Stimulated activated CD8-positive, alpha-beta memory T cell treated with anti-CD3 and anti-CD28 coated beads, Interleukin-12 subunit alpha, Interleukin-12 subunit beta, amount 100 ng/mL, for 24 hours (primary cell): ENCODE results near the gene ACBD3.

Experiments used
- DNase-seq: peaks from one replicate; pipeline ENCODE4 v3.0.0-alpha.2; 2020; ENCODE audit errors: extremely low read depth

Gene ACBD3

DNA sequence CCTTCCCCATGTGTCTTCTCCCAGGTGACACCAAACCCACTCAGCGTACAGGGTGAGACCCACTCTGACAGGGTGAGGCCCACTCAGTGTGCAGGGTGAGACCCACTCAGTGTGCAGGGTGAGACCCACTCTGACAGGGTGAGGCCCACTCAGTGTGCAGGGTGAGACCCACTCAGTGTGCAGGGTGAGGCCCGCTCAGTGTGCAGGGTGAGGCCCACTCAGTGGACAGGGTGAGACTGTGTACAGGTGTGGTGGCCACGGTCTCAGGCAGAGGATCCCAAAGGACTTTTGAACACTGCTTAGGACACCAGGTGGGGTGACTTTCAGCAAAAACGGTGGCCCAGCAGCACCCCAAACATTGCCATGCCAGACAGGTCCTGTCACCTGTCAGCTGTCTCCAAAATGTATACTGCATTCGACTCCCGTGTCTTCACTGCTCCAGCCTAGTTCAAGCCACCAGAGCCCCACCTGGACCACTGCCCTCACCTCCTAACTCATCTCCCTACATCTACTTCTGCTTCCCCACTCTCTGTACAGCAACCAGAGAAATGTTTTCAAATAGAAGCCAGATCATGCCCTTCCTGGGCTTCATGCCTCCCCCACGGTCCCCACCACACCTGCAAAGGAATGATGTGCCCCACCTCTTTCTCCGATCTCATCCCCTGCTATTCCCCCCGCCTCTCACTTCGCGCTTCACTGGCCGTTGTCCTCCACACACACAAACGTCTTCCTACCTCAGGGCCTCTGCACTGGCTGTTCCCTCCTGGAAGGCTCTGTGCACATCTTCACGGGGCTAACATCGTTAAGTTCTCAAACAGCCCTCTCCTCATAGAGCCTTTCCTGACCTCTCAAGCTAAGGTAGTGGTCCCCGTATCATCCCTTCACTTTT is 52.1 kb downstream of the ACBD3 start:
- DNase-seq: no peak

DNA sequence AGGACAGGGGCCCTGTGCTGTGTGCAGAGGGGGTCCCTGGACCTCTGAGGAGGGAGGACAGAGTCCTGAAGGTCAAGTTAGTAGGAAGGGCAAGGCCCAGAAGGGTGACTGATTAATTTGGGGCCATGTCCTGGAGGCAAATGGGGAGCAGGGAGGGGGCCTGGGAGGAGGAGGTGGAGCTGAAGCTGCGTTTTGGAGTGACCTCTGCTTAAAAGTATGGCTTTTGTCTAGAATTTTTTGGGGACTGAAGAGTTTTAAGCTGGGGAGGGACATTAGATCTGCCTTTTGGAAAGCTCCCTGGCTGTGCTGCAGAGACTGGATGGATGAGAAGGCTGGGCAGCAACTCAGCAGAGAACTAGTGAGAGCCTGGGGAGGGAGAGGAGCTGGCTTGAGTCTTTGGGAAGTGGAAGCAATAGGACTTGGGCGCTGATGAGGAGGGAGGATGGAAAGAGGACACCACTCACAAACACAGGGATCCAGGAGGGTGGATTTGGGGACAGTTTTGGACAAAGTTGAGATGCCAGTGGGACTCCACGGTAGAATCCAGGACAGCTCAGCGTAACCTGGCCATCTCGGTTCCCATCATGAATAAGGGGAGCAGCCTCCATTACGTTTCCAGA is 52.9 kb downstream of the ACBD3 start:
- no peak for DNase-seq

DNA sequence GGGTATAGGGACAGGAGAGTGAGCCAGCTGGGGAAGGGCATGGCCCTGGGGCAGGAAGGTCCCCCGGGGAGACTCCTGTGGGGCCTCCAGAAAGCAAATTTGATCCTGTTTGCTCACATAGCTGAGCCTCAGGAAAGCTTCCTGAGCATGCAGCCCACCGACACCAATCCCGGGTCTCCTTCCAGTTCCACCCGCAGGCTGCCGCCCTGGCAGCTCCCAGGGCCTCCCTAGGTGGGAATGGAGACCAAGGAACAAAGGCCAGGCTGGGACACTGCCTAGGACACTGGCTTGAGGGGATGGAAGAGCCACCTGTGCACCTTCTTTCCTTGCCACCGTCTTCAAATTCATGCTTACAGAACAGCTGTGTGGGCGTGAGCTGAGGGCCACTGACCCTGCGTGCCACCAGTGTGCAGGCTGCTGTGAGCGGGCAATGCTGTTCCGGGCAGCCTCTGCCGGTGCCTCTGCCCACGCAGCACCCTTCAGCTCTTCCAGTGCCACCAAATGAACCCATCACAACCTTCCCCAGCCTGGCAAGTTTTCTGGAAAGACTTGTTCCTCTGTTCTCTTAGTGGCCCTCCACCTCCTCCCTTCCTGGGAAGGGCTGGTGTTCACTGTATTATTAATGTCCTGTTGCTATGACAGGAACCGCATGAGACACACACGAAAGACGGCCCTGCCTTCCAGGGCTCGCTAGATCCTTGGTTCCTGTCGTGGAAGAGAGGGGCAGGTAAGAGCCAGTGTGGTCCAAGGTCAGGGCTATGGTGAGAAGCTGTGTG is 53.6 kb downstream of the ACBD3 start:
- no peak for DNase-seq

DNA sequence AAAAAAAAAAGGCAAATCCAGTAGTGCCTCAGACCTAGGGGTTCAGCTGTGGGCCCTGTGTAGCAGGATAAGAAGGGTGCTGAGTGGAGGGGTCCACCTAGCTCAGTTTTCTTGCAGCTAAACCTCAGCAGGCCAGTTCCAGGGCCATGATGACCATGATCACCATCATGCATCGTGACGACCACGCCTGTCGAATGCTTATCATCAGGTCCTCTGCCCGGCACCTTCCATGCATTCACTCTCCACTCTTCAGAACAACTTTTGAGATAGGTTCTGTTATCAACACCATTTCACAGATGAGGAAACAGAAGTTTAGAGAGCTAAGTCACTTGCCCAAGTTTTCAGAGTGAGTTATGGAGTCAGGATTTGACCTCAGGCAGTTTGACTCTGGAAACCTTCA is 54.9 kb downstream of the ACBD3 start:
- no peak for DNase-seq

DNA sequence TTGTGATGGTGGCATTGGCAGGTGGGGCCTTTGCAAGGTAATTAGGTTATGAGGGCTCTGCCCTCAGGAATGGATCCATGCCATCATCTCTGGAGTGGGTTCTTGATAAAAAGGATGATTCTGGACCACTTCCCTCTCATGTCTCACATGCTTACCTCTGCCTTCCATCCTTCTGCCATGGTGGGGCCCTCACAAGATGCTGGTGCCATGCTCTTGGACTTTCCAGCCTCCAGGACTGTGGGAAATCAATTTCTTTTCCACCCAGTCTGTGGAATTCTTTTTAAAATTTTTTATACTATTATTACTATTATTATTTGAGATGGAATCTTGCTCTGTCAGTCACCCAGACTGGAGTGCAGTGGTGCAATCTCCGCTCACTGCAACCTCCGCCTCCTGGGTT is 57.3 kb downstream of the ACBD3 start:
- DNase-seq: no peak

DNA sequence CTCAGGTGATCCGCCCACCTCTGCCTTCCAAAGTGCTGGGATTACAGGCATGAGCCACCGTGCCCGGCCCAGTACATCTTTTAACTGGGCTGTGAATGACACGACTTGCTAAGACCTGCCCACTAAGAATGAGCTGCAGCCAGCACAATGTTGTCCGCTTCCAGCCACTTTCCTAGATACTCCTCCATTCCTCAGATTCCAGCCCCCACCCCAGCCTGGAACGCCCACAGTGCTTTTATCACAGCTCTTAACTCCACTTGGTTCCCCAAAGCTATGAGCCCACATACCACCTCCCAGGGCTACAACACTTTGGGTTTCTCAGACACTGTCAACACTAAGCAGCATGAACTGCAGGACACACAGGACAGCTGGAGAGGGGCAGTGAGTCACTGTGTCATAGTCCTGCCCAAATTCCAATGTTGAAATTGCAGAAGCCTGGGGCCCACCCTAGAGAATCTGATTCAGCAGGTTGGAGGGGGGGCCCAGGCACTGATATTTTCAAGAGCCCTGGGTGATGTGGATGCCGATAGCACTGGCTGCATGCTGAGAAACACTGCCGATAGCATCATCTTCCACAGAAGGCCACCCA is 58.0 kb downstream of the ACBD3 start:
- DNase-seq: no peak

DNA sequence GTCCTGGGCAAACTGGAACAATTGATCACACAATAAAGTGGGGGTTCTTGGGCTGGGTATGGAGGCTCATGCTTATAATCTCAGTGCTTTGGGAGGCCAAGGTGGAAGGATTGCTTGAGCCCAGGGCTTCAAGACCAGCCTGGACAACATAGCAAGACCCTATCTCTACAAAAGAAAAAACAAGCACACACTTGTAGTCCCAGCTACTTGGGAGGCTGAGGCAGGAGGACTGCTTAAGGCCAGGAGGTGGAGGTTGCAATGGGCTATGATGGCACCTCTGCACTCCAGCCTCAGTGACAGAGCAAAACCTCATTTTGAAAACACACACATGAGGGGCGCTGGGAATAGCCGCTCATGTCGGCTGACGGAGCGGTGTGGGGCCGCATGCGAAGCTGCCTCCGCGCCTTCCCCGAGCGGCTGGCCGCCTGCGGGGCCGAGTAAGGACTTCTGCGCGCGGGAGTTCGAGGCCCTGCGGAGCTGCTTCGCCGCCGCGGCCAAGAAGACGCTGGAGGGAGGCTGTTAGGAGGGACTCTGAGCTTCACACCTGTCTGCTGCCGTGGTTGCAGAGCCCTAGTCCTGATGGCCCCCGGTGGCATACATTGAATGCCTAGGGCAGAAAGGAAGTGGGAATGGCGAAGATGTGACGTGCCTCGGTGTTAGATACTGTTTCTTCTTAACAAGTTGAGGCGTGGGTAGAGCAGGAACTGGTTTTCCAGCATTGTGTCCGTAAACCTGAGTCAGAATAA is 59.5 kb downstream of the ACBD3 start:
- no peak for DNase-seq

DNA sequence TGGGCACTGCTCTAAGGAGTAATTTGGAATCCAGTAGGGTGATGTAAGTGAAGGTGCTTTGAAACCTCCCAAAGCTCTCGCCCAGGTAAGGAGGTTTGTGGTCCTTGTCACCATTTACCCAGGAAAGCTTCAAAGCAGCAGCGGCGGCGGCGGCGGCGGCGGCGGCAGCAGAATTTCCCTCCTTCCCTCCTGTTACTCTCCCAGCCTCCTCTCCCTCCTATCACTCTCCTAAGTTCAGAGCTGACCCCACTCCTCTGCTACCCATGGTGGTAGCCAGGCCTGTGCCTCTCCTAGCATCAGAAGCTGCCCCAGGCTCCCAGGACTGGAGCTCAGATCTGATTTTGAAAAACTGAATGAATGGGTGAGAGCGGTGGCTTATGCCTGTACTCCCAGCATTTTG is 60.7 kb downstream of the ACBD3 start:
- no peak for DNase-seq

DNA sequence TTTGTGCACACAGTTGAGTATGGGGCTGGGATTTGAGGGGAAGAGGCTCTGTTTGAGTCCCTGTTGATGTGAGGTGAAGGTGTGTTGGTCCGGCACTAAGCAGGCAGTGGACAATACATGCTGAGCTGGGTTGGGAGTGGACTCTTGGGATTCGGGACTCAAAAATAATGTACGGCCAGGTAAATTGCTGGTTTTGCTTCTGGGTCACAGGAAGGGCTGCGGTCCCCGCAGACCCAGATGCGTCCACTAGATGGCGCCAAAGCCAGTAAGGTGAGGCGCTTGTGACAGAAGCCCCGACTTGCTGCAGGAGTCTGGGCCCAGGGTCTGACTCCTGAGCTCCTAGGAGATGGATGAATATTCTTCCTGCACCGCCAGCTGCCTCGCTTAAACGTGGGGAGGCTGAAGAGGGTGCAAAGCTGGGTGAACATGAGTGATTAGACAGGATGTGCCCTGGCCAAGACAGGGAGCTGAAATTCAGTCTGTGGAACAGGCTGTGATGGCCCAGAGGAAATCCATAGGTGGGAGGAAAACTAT is 61.4 kb downstream of the ACBD3 start:
- DNase-seq: peak; percentile 63

DNA sequence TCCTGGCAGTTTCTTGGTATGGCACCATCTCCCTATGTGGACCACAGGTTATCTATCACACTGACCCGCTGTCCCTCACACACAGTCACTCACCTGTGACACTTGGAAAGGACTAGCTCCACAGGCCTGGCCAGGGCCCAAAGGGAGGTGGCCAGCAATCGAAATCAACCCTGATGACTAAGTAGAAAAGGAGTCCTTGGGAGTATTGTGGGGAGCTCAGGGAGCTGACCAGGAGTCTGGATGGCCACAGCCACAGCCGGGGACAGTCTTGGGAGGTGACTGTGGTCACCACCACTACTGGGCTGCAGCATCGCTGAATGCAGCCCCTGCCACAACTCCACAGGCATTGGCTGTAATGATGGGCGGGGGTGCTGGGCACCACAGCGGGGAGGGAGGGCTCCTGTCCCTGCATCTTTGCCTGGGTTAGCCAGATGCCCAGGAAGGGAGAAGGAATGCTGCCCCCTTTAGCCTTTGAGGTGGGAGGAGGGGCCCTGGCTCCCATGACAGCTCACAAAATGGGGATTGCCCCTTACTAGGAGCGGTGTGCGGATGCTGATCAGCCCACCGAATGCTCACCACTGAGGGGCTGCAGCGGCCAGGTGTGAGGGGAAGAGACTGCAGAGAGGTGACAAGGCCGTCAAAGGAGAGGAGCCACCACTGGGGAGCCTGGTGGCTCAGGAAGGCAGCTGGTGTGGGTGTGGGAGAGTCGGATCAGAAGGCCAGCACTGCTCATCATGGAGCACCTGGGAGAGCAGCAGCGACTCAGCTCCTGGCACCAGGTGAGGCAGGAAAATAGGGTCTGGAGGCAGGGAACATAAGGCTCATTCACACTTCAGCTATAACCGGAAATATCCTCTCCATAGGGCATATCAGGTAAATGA is 62.7 kb downstream of the ACBD3 start:
- DNase-seq: no peak

DNA sequence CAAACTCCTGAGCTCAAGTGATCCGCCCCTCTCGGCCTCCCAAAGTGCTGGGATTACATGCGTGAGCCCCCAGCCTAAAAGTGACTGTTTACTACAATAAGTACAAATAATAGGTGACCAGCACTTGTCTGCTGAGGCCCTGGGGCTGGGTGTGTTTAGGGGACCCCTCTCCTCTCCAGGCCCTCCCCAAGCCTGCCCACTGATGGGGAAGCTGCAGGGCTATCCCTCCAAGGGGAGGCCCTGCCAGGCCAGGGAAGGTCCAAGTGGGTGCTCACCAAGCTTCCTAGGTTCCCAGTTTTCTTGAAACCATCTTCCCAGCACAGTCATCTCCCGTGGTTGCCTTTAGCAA is 63.4 kb downstream of the ACBD3 start:
- no peak for DNase-seq

DNA sequence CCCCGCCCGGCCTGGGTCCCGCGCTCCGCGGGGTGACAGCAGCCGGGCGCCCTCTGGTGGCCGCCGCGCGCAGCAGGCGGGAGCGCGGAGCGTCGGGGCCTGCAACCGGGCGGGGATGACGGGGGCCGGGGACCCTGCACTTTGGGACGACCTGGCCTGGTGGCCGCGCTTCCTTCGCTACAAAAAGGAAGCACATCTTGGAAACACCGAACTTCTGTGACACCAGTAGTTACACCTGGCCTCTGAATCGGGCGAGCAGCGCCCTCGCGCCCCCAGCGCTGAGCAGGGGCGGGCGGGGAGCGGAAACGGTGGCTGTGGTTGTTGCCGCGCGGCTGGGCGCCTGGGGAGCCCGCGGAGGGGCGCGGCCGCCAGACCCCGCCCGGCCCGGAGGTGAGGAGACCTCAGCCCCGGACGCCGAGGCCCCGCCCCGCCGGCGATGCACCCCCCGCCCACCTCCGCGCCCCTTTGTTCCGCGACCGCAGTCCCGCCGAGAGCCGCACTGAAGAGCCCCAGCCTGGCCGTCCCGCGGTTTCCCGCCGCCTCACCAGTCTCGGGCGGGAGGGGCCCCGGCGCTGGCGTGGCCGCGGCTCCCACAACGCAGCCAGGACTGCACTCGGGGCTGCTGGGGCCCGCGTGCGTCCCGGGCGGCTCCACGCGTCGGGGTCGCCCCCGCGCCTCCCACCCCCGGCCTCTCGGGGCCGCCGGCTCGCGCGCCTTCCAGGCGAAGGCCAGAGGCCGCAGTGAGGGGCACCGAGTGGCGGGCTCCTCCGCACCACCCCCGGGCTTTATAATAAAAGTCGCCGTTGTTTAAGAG is 64.7 kb downstream of the ACBD3 start:
- peak; percentile 45 for DNase-seq

DNA sequence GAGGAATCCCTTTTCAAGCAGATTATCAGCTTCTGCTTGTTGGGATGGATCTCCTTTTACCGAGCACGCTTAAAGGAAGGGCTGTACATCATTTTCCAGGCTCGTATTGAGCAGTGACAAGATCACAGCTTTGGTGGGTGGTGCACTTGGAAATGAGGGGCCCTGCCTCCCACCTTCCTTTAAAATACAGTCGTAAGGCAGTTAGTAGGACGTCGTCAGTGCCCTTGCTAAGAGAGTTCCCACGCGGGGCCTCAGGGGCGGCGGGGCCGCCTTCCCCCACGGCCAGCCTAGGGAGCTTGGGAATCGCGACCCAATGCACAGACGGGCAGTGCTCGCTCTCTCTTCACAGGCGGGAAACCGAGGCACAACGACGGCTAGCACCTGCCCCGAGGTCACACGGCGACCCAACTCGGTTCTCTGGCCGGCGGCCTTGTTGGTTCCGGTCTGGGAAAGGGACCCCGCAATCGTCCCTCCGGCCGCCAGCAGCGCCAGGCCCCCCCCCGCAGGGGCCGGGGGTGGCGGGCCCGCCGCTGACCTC is 65.4 kb downstream of the ACBD3 start:
- no peak for DNase-seq

DNA sequence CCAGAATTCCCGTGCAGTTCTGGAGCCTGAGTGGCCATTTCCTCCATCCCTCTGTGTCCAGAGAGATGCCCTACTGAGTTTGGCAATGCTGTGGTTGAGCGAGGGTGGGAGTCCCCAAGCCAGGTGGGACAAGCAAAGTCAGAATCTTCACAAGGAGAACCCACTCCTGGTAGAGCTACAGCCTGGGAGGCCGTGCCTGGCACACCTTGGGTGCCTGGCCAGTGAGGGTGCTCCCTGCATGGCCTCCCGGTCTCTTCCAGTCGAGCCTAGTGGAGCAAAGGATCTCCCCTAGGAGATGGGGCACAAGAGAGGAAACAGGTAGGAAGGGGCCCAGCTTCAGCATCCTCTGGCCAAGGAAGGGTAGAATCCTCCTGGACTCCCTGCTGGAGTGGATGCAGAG is 66.1 kb downstream of the ACBD3 start:
- DNase-seq: no peak

DNA sequence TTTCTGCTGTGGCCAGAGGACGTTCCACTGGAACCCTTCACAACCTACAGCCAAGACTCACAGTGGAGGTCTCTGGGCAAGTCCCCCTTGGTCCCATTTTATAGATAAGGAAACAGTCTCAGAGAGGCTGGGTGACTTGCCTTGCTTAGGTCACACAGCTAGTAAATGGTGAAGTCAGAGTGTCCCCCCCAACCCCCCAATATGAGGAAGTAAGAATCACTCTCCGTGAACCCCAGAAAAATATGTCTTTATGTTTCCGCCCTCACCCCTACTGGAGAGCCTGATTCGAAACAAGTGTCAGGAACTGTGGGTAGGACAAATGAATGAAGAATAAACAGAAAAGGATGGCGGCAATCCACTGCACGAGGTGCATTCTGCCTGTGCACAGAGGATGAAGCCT is 67.4 kb downstream of the ACBD3 start:
- no peak for DNase-seq

DNA sequence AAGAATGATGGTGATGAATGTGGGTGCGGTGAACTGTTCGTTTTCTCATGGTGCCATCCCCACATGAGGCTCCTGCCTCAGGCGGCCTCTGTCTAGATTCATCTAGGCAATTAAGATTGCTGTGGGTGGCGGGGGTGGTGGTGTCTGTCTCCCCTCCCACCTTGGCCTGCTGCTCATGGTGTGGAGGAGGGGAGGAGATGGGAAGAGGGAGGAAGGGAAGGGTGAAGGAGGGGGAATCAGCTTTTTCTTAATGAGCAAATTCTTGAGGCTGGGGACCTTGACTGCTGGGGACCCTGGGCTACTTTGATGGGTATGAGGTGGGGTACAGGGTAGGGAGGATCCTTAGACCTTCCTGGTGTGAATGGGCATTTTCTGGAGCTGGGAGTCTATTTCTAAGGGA is 68.2 kb downstream of the ACBD3 start:
- no peak for DNase-seq

DNA sequence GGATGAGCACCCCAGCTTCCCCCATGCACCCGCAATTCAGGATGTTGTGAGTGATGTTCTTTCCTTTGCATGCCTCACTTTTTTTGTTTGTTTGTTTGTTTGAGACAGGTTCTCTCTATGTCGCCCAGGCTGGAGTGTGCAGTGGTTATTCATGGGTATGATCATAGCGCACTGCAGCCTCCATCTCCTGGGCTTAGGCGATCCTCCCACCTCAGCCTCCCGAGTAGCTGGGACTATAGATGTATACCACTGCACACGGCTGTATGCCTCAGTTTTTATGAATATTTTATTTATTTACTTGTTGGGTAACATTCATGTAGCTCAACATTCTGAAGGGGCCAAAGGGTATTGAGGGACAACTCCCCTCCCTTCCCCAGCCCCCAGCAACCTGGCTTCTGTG is 69.2 kb downstream of the ACBD3 start:
- DNase-seq: no peak

DNA sequence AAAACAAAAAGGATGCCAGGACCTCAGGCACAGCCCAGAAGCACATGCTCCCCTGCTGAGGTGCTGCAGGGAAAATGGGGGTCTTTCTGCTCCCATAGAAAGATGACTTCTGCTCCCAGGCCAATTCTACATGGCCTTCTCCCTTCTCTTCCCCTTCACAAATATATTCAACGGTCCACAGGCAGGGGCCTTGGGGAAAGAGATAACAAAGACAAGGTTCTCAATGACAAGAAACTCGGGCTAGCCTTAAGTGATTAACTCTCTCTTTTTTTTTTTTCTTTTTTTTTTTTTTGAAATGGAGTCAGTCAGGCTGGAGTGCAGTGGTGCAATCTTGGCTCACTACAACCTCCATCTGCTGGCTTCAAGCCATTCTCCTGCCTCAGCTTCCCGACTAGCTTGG is 69.9 kb downstream of the ACBD3 start:
- DNase-seq: no peak

DNA sequence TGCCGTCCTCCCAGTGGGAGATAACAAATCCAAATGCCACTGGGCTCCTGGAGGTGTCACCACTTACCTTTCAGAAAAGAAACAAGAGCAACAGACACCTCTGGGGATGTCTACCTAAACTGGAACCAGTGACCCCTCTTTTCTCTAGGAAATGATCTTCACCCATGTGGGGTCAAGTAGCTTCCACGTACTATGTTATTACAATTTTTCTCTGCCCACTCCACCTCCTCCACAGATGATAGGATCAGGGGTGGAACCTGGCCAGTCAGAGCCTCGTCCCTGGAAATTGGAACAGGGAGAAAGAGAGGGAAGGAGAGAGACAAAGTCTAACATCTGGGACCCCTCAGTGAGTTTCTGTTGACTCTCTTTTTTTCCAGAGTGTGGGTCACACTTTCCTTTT is 73.9 kb downstream of the ACBD3 start:
- DNase-seq: no peak
